HEK293 (cell line): ENCODE results near the gene SCG3.

ENCODE experiments used
- ZNF248 ChIP-seq: fragments of 450-650 bp; formaldehyde crosslinking; IDR thresholded peaks from 2 replicates; pipeline ENCODE4 v1.5.1; 2017; ENCODE audit warnings: missing biosample characterization, missing genetic modification characterization
- ZNF785 ChIP-seq: fragments of 450-650 bp; formaldehyde crosslinking; IDR thresholded peaks from 2 replicates; pipeline ENCODE4 v1.5.1; 2016; ENCODE audit warnings: missing biosample characterization, missing genetic modification characterization

DNA sequence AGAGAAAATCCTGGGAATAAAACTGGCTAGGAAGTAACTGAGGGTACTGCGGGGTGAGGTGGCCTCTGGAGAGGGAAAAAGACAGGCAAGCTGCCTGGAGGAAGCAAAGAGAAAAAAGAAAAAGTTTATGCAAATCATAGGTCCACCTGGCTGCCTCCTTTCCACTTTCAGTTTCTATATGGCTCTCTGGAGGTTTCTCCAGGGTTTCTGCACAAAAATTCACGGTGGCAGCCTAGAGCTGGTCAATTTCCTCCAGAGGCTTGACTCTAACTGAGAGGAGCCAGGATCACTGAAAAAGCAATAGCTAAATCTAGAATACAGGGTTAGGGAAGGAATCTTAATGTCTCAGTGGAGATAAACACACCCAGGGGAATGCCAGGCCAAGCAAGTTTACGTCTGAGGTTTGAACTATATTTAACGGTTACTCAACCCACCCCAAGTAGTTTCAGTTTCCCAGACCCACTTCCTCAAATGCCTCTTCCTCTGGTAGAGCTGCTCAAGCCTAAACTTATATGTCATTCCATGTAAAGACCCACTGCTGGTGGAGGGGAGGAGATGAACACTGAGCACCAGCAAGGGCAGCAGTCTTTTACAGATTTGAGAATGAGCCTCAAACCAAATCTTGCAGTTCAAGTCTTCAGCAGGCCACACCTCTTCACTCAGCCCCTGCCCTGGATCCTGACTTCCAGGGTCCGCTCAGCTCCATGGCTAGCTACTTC, 50.4 kb downstream of the SCG3 start:
- no peak for TF ChIP-seq ZNF248 (tag by site-specific recombination)
- TF ChIP-seq ZNF785 (tag by site-specific recombination) = no peak
